ENCODE measurements around the gene AFAP1.
A peak's percentile ranks its signal among the peaks of the same experiment; 100 is the strongest.

AFAP1 gene

GRCh38 chr4:7802093-7802726 is 137.5 kb downstream of the AFAP1 start:
- peak; percentile 63 for DNase-seq (ENCODE audit: low spot score)

DNA sequence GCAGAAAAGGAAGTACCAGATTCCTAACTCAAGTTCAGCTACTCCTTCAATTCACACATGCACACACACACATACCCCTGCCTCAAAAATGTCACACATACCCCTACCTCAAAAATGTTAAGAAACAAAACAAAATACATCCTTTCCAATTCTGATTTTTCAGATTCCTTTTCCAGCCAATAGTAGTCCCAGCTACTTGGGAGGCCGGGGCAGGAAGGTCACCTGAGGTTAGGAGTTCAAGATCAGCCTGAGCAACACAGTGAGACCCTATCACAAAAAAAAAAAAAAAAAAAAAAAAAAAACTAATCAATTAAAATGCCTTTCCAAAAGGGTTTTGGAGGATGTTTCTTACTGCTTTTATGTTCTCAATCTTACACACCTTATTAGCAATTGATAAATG is 138.0 kb downstream of the AFAP1 start:
- DNase-seq (ENCODE audit: low spot score), result no peak

- DNase-seq (ENCODE audit: low spot score), result no peak
Measured at GRCh38 chr4:7801001-7801400, 138.7 kb downstream of the AFAP1 start.

DNA sequence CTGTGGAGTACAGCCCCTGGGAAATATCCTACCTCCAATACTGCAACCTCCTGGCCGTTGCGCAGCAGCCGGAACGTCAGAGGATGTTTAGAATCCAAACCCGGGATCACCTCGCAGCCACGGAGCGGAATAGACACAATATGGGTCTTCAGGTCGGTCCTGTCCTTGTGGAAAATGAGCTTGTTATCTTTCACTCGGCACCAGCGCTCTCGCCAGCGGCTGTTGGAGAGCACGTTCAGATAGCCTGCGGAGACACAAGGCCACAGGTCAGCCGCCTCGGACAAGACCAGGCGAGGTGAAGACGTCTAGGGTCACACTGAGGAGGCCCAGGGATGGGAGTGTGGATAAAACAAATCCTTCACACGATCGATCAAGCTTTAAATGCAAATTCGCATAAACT is 139.3 kb downstream of the AFAP1 start:
- no peak for DNase-seq (ENCODE audit: low spot score)

- no peak for DNase-seq (ENCODE audit: low spot score)
Measured at GRCh38 chr4:7799736-7800135, 139.9 kb downstream of the AFAP1 start.

GRCh38 chr4:7799306-7799705 is 140.4 kb downstream of the AFAP1 start:
- no peak for DNase-seq (ENCODE audit: low spot score)

GRCh38 chr4:7798178-7798995 is 141.3 kb downstream of the AFAP1 start:
- no peak for DNase-seq (ENCODE audit: low spot score)

DNA sequence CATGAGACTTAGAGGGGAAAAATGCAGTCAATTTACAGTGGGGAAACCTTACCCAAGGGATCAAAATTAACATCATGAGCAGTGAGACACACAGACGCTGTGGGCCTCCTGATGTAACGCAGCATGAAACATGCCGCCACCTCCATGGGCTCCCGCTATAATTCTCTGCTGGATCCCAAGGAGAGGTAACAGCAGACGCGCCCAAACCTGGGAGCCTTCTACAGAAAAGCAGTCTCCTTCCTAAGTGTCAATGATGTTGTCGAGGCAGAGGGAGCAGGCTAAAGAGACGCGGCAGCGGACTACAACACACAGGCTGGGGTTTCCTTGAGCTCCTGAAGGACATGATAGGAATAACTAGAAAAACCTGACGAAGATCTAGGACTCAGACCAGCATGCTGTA is 142.3 kb downstream of the AFAP1 start:
- no peak for DNase-seq (ENCODE audit: low spot score)

- DNase-seq (ENCODE audit: low spot score), result no peak
Measured at GRCh38 chr4:7795983-7796382, 143.7 kb downstream of the AFAP1 start.

- no peak for DNase-seq (ENCODE audit: low spot score)
Measured at GRCh38 chr4:7793186-7793585, 146.5 kb downstream of the AFAP1 start.

- no peak for DNase-seq (ENCODE audit: low spot score)
Measured at GRCh38 chr4:7792616-7793015, 147.0 kb downstream of the AFAP1 start.

DNA sequence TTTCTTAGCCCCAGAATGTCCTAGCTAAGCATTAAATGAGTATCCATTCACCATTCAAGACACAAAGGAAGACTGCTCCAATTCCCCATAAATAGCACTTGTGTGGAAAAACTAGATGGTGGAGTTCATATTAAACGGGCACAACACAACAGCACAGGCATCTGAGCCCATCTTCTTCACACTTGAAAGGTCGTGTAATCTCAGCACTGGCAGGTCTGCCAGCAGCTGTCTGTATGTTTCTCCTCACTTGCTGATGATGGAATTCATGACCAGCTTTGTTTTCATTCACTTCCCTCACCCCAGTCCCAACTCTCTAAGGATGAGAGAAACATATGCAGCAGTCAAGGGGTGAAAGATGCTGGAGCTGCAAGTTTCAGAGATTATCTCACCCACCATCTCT is 148.7 kb downstream of the AFAP1 start:
- DNase-seq (ENCODE audit: low spot score), result no peak

DNA sequence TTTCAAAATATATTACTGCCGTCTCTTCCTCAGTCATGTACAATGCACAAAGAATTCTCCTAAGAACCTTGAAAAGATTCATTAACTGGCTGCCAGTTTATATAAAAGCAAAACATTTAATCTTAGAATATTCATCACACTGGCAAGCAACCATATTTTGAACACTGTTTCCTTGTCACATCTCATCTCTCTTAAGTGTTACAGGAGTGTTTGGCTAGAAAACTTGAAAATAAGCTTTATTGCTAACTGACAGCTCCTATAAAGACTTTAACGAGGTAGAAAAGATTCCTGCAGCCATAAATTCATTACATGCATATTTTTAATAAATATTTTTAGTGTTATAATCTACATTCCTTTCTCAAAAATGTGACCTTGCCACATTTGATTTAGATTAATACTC is 149.6 kb downstream of the AFAP1 start:
- DNase-seq (ENCODE audit: low spot score), result no peak

GRCh38 chr4:7788694-7789425 is 150.8 kb downstream of the AFAP1 start:
- no peak for DNase-seq (ENCODE audit: low spot score)

DNA sequence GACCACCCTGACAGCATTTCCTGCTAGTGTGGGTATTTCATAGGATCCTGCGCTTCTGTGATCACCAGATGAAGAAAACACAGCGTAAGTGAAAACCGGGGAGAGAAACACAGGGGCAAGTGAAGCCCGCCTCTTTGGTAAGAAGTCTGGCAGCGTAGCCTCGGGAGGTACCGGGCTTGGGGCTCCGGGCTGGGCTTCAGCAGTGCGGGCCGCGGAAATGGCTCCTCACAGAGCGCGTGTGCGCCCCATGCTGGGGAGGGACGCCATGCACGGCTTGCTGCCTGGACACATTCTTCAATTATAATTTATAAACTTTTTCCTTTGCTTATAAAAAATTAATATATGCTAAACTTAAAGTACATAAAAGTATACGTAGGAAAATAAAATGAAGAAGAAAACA is 151.5 kb downstream of the AFAP1 start:
- no peak for DNase-seq (ENCODE audit: low spot score)

DNA sequence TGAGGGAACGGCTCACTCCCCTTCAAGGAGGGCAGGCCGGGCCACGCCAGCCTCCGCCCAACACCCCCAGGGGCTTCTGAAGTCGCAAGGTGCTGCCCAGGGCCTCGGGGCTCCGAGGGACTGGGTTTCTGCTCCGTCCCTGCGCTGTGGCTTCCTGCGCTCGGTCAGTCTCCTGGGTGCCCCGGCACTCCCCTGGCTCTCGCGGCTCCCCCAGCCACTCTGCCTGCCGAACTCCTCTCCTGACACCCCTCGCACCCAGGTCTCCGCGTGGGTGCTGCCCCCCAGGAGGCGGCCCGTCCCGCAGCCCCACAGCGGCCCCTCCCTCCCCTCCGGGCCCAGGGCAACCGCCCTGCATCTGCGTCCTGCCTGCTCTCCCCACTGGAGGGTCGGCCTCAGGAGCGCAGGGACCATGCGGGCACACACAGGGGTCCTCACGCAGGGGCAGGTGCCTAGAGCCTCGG is 151.9 kb downstream of the AFAP1 start:
- DNase-seq (ENCODE audit: low spot score), result no peak

- no peak for DNase-seq (ENCODE audit: low spot score)
Measured at GRCh38 chr4:7787067-7787466, 152.6 kb downstream of the AFAP1 start.

DNA sequence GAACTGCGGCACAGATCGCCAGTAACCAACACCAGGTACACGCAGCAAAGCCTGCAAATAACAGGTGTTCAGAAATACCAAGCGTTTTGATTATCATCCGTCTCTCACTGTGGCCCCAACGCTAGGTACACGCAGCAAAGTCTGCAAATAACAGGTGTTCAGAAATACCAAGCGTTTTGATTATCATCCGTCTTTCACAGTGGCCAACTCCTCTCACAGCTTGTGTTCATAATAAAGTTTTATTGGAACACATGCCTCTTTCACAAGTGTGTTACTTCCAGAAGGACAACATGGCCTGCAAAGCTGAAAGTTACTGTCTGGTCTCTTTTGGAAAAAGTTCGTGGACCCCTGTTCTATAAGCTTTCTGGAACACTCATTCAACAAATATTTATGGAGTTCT is 153.1 kb downstream of the AFAP1 start:
- DNase-seq (ENCODE audit: low spot score), result no peak

- no peak for DNase-seq (ENCODE audit: low spot score)
Measured at GRCh38 chr4:7786040-7786439, 153.6 kb downstream of the AFAP1 start.

DNA sequence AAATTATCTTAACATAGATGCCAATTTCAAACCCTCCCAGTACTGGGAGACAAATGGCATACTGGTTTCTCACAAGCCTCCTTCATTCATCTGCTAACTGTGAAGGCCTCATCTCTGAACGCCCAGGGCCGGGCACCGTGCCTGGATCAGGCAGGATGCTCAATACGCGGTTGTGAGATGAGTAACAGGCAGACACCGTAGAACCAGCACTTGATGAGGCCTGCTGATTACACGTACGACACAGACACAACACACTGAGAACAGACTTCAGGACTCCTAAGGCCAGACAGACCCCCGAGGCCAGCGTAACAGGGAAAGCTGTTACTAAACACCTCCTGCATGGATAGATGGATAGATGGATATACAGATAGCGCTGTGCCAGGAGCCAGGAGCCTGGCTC is 154.6 kb downstream of the AFAP1 start:
- DNase-seq (ENCODE audit: low spot score), result no peak

DNA sequence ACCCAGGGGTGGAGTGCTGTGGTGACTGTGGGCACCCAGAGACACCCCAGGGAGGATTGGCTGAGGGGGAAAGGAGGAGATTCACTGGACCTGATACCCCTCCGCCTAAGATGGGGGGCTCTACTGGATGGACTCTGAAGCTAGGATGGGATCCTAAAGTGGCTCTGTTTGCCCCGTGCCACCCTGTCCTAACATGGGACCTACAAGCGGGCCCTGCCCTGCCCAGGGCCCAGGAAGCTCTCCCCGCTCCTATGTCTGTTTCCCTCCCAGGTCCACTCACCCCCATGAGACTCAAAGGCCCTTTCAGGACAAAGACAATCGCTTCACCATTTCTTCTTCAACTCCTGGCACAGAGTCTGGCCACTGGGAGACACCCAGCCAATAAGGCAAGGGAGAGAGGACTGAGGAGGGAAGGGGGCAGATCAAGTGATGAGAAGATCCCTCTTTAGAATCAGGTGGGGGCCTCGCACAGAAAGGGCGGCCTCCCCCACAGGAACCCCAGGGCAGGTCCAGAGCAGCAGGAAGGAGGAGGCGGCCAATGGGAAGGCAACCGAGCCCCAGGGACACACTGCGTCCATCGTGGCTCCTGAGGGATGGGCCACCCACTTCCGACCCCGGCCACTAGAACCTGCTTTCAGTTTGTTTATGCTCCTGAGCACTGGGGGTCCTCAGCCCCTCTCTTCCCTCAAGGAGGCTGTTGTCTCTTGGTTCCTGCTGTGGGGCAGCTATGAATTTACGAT is 155.4 kb downstream of the AFAP1 start:
- no peak for DNase-seq (ENCODE audit: low spot score)

- DNase-seq (ENCODE audit: low spot score), result no peak
Measured at GRCh38 chr4:7783541-7783940, 156.1 kb downstream of the AFAP1 start.

Data from LoVo (cell line).